ENCODE measurements around the gene PYGM.

DNA sequence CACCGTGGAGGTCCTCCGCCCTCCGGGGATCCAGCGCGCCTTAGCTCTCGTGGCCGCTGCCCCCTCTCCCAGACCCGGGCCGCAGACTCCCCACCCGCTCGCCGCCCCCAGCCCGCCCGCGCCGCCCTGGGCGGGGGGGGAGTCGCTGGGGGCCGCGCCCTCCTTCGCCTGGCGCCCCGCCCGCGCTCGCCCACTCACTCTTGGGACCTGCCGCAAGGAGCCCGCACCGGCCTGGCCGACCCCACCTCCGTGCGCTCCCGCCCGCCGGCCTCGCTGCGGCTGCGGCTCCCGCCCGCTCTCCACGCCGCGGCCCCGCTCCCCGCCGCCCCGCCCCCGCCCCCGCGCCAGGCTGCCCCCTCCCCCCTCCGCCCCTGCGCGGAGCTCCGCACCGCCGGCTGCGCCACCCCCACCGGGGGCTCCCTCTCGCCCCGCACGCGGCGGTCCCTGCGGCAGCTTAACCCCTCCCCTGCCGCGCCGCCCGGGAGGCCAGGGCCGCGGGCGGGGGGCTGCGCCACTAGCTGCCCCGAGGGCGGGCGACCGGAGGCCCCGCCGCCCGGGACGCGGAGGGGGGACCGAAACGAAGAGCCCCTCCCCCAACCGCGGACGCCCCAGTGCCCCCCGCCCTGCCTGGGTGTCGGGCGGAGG is 15.1 kb downstream of the PYGM start:
- no peak for TF ChIP-seq CREB1 (CRISPR knock-in tag; IDR thresholded peaks at IDR 0.05)
- TF ChIP-seq, protein P1, sequence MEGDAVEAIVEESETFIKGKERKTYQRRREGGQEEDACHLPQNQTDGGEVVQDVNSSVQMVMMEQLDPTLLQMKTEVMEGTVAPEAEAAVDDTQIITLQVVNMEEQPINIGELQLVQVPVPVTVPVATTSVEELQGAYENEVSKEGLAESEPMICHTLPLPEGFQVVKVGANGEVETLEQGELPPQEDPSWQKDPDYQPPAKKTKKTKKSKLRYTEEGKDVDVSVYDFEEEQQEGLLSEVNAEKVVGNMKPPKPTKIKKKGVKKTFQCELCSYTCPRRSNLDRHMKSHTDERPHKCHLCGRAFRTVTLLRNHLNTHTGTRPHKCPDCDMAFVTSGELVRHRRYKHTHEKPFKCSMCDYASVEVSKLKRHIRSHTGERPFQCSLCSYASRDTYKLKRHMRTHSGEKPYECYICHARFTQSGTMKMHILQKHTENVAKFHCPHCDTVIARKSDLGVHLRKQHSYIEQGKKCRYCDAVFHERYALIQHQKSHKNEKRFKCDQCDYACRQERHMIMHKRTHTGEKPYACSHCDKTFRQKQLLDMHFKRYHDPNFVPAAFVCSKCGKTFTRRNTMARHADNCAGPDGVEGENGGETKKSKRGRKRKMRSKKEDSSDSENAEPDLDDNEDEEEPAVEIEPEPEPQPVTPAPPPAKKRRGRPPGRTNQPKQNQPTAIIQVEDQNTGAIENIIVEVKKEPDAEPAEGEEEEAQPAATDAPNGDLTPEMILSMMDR (IDR thresholded peaks at IDR 0.05), result no peak
- TF ChIP-seq, protein P2, sequence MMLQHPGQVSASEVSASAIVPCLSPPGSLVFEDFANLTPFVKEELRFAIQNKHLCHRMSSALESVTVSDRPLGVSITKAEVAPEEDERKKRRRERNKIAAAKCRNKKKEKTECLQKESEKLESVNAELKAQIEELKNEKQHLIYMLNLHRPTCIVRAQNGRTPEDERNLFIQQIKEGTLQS (CRISPR knock-in tag; conservative IDR thresholded peaks at IDR 0.05), result no peak
- TF ChIP-seq JUN (CRISPR knock-in tag; IDR thresholded peaks at IDR 0.05), result no peak
- TF ChIP-seq, protein P3, sequence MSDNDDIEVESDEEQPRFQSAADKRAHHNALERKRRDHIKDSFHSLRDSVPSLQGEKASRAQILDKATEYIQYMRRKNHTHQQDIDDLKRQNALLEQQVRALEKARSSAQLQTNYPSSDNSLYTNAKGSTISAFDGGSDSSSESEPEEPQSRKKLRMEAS (CRISPR knock-in tag; IDR thresholded peaks at IDR 0.05), result no peak
- no peak for TF ChIP-seq ZNF121 (CRISPR knock-in tag; IDR thresholded peaks at IDR 0.05)
- TF ChIP-seq, protein P4, sequence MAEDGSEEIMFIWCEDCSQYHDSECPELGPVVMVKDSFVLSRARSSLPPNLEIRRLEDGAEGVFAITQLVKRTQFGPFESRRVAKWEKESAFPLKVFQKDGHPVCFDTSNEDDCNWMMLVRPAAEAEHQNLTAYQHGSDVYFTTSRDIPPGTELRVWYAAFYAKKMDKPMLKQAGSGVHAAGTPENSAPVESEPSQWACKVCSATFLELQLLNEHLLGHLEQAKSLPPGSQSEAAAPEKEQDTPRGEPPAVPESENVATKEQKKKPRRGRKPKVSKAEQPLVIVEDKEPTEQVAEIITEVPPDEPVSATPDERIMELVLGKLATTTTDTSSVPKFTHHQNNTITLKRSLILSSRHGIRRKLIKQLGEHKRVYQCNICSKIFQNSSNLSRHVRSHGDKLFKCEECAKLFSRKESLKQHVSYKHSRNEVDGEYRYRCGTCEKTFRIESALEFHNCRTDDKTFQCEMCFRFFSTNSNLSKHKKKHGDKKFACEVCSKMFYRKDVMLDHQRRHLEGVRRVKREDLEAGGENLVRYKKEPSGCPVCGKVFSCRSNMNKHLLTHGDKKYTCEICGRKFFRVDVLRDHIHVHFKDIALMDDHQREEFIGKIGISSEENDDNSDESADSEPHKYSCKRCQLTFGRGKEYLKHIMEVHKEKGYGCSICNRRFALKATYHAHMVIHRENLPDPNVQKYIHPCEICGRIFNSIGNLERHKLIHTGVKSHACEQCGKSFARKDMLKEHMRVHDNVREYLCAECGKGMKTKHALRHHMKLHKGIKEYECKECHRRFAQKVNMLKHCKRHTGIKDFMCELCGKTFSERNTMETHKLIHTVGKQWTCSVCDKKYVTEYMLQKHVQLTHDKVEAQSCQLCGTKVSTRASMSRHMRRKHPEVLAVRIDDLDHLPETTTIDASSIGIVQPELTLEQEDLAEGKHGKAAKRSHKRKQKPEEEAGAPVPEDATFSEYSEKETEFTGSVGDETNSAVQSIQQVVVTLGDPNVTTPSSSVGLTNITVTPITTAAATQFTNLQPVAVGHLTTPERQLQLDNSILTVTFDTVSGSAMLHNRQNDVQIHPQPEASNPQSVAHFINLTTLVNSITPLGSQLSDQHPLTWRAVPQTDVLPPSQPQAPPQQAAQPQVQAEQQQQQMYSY (CRISPR knock-in tag; IDR thresholded peaks at IDR 0.05), result no peak
- TF ChIP-seq, protein P5, sequence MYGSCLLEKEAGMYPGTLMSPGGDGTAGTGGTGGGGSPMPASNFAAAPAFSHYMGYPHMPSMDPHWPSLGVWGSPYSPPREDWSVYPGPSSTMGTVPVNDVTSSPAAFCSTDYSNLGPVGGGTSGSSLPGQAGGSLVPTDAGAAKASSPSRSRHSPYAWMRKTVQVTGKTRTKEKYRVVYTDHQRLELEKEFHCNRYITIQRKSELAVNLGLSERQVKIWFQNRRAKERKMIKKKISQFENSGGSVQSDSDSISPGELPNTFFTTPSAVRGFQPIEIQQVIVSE (CRISPR knock-in tag; IDR thresholded peaks at IDR 0.05; ENCODE audit: borderline replicate concordance), result no peak
- no peak for TF ChIP-seq NFYB (CRISPR knock-in tag; conservative IDR thresholded peaks at IDR 0.05; ENCODE audit: low read depth)
